SU-DHL-6 (cell line): ENCODE data around the gene IRAK2.
"Not testable (repeated sequence)": the region's sequence is repeated elsewhere in the genome, so short reads cannot be mapped to it uniquely, and the experiment has no call there.

ENCODE experiments used
- H2AFZ ChIP-seq: fragments of 200-600 bp; sonication (generic); 2 replicates; pipeline ENCODE4 v1.6.1; 2014; ENCODE audit warnings: low read depth, mild to moderate bottlenecking, moderate library complexity, mixed read lengths, antibody characterized with exemption, low read length; ENCODE audit not compliant: severe bottlenecking
- H3F3A ChIP-seq: fragments of 200-600 bp; shearing (Covaris generic); 2 replicates; pipeline ENCODE4 v1.6.0; 2016; ENCODE audit warnings: antibody characterized with exemption, mild to moderate bottlenecking; ENCODE audit not compliant: insufficient read depth
- H3K27ac ChIP-seq: fragments of 200-600 bp; sonication (generic); 2 replicates; pipeline ENCODE4 v1.5.1; 2016; ENCODE audit warnings: low read depth, mild to moderate bottlenecking, low read length, moderate library complexity, mixed read lengths
- H3K27me3 ChIP-seq: fragments of 200-600 bp; sonication (generic), shearing (Covaris generic); 2 replicates; pipeline ENCODE4 v1.6.0; 2014; ENCODE audit warnings: mild to moderate bottlenecking, low read length
- H3K36me3 ChIP-seq: fragments of 200-600 bp; sonication (generic); 2 replicates; pipeline ENCODE4 v1.6.1; 2014; ENCODE audit warnings: mild to moderate bottlenecking, low read length, mixed read lengths
- H3K4me2 ChIP-seq: fragments of 300-600, 200-600 bp; shearing (Covaris generic), sonication (generic); 2 replicates; pipeline ENCODE4 v1.6.0; 2014; ENCODE audit warnings: low read length, low read depth, mild to moderate bottlenecking; ENCODE audit not compliant: poor library complexity, severe bottlenecking
- H3K4me3 ChIP-seq: fragments of 200-600 bp; sonication (generic); 2 replicates; pipeline ENCODE4 v1.5.1; 2014; ENCODE audit warnings: antibody characterized with exemption, low read length, mild to moderate bottlenecking, mixed read lengths; ENCODE audit not compliant: insufficient read depth, poor library complexity, severe bottlenecking
- H3K79me2 ChIP-seq: fragments of 200-600 bp; sonication (generic); 2 replicates; pipeline ENCODE4 v1.6.1; 2014; ENCODE audit warnings: mild to moderate bottlenecking, low read length, moderate library complexity; ENCODE audit not compliant: insufficient read depth
- H3K9ac ChIP-seq: fragments of 200-600 bp; sonication (generic); 2 replicates; pipeline ENCODE4 v1.7.0; 2014; ENCODE audit warnings: mild to moderate bottlenecking, low read length
- H3K9me2 ChIP-seq: fragments of 200-600 bp; sonication (generic); replicated peaks from 2 replicates; pipeline ENCODE4 v1.6.1; 2014; ENCODE audit warnings: low read length; ENCODE audit not compliant: insufficient read depth
- H3K9me3 ChIP-seq: fragments of 200-600 bp; sonication (generic); 2 replicates; pipeline ENCODE4 v1.6.1; 2014; ENCODE audit warnings: low read length, mixed read lengths; ENCODE audit not compliant: insufficient read depth
- H4K20me1 ChIP-seq: fragments of 200-600 bp; sonication (generic); 2 replicates; pipeline ENCODE4 v1.6.1; 2014; ENCODE audit warnings: low read depth, mild to moderate bottlenecking, antibody characterized with exemption, low read length, moderate library complexity, mixed read lengths
- EZH2phosphoT487 ChIP-seq: fragments of 200-600 bp; sonication (generic), shearing (Covaris generic); conservative IDR thresholded peaks from 2 replicates; pipeline ENCODE4 v1.6.1; 2018; ENCODE audit warnings: mild to moderate bottlenecking, antibody characterized with exemption, low read length, moderate library complexity, mixed read lengths
- TF ChIP-seq, protein P1 (sequence below): fragments of 200-600 bp; sonication (generic); IDR thresholded peaks from one replicate; pipeline ENCODE4 v1.5.1; 2017; ENCODE audit warnings: antibody characterized with exemption, mild to moderate bottlenecking, low read length, moderate library complexity; ENCODE audit not compliant: insufficient read depth, poor library complexity, severe bottlenecking

Gene IRAK2

DNA sequence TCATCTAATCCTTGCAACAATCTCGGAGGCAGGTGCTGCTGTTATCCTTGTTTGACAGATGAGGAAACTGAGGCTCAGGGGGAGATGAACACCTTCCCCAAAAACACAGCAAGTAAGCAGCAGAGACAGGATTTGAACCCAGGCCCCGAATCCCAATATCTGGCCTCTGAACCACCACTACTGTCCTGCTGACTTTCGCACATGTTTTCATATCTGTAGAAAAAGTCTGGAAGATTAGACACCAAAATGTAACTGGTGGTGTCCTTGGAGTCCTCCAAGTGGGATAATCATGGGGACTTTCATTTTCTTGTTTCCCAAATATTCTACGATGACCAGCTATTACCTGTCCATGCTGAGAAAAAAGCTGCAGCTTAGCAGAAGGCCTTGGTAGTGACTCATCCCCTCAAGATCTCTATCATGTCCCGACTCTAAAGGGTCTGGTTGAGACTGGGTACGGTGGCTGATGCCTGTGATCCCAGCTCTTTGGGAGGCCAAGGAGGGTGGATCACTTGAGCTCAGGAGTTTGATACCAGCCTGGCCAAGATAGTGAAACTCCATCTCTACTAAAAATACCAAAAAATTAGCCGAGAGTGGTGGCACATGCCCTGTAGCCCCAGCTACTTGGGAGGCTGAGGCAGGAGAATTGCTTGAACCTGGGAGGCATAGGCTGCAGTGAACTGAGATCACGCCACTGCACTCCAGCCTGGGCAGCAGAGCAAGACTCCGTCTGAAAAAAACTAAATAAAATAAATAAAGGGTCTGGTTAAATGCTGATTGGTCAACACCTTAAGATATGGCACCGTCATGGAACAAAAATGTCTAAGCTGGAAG is 8.6 kb downstream of the IRAK2 start:
- H3F3A ChIP-seq, result no peaks in the 10 kb centered on the region
- H3K9ac ChIP-seq, result no peak overlapping the region
- H4K20me1 ChIP-seq, result no peaks in the 10 kb centered on the region
- no peak overlapping the region for H3K4me3 ChIP-seq
- no peak for TF ChIP-seq EZH2phosphoT487
- TF ChIP-seq, protein P1, sequence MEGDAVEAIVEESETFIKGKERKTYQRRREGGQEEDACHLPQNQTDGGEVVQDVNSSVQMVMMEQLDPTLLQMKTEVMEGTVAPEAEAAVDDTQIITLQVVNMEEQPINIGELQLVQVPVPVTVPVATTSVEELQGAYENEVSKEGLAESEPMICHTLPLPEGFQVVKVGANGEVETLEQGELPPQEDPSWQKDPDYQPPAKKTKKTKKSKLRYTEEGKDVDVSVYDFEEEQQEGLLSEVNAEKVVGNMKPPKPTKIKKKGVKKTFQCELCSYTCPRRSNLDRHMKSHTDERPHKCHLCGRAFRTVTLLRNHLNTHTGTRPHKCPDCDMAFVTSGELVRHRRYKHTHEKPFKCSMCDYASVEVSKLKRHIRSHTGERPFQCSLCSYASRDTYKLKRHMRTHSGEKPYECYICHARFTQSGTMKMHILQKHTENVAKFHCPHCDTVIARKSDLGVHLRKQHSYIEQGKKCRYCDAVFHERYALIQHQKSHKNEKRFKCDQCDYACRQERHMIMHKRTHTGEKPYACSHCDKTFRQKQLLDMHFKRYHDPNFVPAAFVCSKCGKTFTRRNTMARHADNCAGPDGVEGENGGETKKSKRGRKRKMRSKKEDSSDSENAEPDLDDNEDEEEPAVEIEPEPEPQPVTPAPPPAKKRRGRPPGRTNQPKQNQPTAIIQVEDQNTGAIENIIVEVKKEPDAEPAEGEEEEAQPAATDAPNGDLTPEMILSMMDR, result no peak
- no peaks in the 10 kb centered on the region for H3K27me3 ChIP-seq
- H3K4me2 ChIP-seq, result no peak overlapping the region
- no peak overlapping the region for H3K27ac ChIP-seq
- H3K79me2 ChIP-seq, result no peaks in the 10 kb centered on the region
- no peak overlapping the region for H2AFZ ChIP-seq
- no peaks in the 10 kb centered on the region for H3K9me3 ChIP-seq
- no peaks in the 10 kb centered on the region for H3K36me3 ChIP-seq
- H3K9me2 ChIP-seq, result no peaks in the 10 kb centered on the region

DNA sequence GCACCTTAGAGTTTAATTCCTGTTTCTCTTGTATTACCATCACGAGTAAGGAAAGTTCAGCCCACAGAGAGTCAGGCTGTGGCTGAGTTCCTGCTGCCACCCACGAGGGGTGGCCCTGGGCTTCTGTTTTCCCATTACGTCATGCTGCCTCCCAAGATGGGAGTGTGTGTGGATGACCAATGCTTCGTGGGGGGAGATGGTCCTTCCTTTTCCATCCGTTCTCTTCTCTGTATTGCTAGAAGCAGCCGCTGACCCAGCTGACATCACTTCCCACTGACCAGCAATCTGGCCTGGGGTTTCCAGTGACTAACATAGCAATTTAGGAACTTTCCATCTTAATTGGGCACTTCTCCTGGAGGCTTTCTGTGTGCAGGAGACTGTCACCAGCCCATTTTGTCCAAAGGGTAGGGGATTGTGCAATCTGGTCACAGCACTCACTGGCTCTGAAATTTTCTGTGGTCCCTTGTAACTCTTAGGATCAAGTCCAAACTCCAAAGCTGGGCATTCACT is 9.3 kb downstream of the IRAK2 start:
- no peaks in the 10 kb centered on the region for H3K36me3 ChIP-seq
- H2AFZ ChIP-seq, result no peak overlapping the region
- H3K9me3 ChIP-seq, result no peaks in the 10 kb centered on the region
- no peak overlapping the region for H3K4me3 ChIP-seq
- H3K9ac ChIP-seq, result no peak overlapping the region
- H3F3A ChIP-seq, result no peaks in the 10 kb centered on the region
- TF ChIP-seq, protein P1, result no peak
- TF ChIP-seq EZH2phosphoT487, result no peak
- no peaks in the 10 kb centered on the region for H3K79me2 ChIP-seq
- H3K4me2 ChIP-seq, result no peak overlapping the region
- H3K27ac ChIP-seq, result no peak overlapping the region
- no peaks in the 10 kb centered on the region for H4K20me1 ChIP-seq
- H3K27me3 ChIP-seq, result no peaks in the 10 kb centered on the region
- no peaks in the 10 kb centered on the region for H3K9me2 ChIP-seq

DNA sequence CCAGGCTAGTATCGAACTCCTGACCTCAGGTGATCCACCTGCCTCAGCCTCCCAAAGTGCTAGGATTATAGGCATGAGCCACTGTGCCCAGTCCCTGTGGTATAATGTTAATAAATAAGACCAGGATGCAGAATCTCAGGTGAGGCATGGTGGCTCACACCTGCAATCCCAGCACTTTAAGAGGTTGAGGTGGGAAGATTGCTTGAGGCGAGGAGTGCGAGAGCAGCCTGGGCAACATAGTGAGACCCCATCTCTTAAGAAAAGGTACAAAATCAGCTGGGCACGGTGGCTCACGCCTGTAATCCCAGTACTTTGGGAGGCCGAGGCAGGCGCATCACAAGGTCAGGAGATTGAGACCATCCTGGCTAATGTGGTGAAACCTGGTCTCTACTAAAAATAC is 10.6 kb downstream of the IRAK2 start:
- not testable (repeated sequence) for H3K9me3 ChIP-seq, H2AFZ ChIP-seq, H3K27ac ChIP-seq, H3K9ac ChIP-seq, H3K27me3 ChIP-seq, H3K4me2 ChIP-seq, H3K79me2 ChIP-seq, H3K9me2 ChIP-seq, H3K4me3 ChIP-seq, H3K36me3 ChIP-seq, H3F3A ChIP-seq, H4K20me1 ChIP-seq

DNA sequence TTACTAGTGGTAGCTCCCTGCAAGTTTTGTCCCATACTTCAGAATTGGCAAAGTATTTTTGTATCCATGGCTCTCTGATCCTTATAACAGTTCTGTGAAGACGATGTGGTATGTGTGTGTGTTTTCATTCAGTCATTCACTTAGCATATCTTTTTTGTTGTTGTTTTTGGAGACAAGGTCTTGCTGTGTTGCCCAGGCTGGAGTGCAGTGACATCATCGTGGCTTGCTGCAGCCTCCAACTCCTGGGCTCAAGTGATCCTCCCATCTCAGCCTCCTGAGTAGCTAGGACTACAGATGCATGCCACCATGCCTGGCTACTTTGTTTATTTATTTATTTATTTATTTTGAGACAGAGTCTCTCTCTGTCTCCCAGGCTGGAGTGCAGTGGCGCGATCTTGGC is 11.4 kb downstream of the IRAK2 start:
- H3K4me2 ChIP-seq, H3K27ac ChIP-seq, H2AFZ ChIP-seq, H3K9me3 ChIP-seq, H3K9me2 ChIP-seq, H3K36me3 ChIP-seq, H3K4me3 ChIP-seq, H4K20me1 ChIP-seq, H3K9ac ChIP-seq, H3K79me2 ChIP-seq, H3F3A ChIP-seq, H3K27me3 ChIP-seq: not testable (repeated sequence)
